Activated CD8-positive, alpha-beta memory T cell treated with anti-CD3 and anti-CD28 coated beads, Interleukin-2, amount 50 U/mL, for 24 hours (primary cell): ENCODE measurements around the gene ARTN.

Source experiments
- DNase-seq: peaks from one replicate; pipeline ENCODE4 v3.0.0-alpha.2; 2020; ENCODE audit errors: extremely low read depth

ARTN gene

DNA sequence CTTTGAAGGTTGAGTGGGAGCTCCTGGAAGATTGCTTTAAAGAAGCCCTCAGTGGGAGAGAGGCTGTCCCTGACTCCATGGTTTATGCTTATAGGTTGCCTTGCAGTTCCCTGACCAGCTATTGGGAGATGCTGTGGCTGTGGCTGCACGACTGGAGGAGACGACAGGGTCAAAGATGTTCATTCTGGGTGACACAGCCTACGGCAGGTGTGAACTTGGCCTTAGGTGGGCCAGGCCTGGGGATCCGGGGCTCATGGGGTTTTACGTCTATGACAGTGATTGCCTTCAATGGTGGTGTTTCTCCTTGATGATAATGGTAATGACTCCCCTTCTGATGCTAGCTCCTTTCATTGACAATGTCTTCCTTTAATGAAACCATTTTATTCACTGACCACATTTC, 36.9 kb downstream of the ARTN start:
- no peak for DNase-seq

DNA sequence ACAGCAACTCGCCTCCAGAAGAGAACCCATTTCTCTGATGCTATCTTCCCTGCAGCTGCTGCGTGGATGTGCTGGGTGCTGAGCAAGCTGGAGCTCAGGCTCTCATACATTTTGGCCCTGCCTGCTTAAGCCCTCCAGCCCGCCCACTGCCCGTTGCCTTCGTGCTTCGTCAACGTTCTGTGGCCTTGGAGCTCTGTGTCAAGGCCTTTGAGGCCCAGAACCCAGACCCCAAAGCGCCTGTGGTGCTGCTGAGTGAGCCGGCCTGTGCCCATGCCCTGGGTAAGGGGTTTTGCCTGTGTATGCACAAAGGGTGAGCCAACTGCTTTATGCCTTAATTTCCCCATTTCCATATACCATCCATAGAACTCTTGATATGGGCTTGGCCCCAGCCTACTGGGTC, 37.3 kb downstream of the ARTN start:
- DNase-seq = no peak

DNA sequence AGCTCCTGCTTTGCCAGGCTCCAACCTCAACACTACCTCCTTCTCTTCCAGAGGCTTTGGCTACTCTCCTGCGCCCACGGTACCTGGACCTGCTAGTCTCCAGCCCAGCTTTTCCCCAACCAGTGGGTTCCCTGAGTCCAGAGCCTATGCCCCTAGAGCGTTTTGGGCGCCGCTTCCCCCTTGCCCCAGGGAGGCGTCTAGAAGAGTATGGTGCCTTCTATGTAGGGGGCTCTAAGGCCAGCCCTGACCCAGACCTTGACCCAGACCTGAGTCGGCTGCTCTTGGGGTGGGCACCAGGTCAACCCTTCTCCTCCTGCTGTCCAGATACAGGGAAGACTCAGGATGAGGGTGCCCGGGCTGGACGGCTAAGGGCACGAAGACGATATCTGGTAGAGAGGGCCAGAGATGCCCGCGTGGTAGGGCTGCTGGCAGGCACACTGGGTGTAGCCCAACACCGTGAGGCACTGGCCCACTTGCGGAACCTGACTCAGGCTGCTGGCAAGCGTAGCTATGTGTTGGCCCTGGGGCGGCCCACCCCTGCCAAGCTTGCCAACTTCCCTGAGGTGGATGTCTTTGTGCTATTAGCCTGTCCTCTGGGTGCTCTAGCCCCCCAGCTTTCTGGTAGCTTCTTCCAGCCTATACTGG, 37.9 kb downstream of the ARTN start:
- DNase-seq = no peak

DNA sequence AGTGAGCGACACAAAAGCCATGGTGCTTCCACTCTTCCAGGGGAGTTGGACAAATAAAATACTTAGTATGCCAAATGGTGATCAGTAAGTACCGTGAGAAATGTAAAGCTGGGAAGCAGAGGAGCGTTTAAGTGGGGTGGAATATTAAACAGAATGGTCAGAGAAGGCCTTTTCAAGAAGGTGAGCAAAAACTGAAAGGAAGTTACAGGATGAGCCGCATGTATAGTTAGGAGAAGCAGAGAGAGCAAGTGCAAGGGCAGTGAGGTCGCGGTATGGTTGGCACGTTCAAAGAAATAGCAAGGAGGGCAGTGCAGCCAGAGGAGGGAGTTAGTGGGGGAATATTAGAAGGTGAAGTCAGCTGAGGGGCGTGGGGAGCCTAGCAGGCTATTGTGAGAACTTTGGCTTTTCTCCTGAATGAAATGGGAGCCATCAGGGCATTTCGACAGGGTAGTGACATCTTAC, 40.4 kb downstream of the ARTN start:
- no peak for DNase-seq

DNA sequence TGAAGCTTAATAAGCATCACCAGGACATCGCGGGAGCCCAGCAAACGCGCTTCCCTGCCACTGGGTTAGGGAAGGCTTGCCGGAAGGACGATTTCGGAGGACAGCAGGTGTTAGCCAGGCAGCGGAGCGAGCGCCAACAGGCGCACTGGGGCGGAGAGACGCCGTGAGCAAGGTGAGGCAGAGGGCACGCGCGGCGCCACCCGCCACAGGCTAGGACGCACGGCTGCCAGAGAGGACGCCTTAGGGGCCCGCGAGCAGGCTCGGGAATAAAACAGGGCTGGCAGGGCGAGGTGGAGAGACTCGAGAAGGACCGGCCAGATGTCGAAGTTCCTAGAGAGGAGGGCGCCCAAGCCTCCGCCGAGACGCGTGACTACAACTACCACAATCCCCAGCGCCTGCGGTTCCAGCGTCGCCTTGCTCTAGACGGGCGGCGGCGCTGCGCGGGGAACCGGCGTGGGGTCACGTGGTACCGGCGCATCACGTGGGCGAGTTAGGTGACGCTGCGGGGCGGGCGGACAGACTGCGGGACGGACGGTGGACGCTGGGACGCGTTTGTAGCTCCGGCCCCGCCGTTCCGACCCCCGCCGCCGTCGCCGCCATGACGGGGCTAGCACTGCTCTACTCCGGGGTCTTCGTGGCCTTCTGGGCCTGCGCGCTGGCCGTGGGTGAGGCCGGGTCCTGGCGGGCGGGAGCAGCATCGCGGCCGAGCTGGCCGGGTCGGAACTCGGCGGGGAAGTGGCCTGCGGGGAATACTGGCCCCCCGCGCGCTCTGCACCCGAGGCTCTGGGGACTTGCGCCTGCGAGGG, 41.0 kb downstream of the ARTN start, which contains the start of gene ATP6V0B:
Gene ATP6V0B (plus strand): TSS at position 518 of the 806 bp plus-strand sequence. CDS start 81 bp downstream, at position 599.
- peak; percentile 90 for DNase-seq

DNA sequence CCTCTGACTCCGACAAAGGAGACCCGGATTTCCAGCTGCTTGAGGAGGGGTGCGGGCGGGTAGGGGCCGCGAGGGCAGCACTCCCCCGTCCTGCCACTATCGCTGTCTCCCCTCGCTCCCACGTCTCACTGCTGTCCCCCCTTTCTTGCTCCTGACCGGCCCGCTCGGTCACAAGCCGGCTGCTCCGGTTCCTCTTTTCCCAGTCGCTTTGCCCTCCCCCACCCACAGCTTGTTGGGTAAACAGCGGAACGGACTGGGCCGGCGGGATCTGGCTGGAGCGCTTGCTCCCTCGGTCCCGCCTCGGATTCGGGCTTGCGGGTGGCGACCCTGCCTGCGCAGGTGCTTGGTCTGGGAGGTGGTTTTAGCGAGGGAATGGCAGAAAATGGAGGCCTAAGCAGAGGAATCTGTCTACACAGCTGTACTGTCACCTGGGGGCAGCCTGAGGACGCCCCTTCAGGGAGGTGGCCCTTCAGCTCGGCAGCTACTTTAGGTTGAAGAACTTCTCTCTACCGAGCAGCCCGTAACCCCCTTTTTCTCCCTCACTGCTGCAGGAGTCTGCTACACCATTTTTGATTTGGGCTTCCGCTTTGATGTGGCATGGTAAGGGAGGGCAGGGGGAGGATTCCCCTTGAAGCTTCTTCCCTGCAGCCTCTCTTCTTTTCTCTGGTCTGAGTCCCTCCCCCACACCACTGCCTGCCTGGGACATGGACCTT, 41.8 kb downstream of the ARTN start:
- DNase-seq = no peak

DNA sequence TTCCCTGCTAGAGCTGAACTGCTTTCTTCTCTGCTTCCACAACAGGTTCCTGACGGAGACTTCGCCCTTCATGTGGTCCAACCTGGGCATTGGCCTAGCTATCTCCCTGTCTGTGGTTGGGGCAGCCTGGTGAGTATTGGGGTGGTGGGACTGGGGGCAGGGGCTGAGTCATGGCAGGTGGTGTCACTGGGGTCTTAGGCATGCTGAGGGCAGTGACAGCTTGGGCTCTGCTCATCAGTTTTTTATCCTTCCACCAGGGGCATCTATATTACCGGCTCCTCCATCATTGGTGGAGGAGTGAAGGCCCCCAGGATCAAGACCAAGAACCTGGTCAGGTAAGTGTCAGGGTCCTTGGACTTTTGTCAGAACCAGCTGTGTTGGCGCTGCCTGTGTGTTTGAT, 42.4 kb downstream of the ARTN start:
- DNase-seq = no peak

DNA sequence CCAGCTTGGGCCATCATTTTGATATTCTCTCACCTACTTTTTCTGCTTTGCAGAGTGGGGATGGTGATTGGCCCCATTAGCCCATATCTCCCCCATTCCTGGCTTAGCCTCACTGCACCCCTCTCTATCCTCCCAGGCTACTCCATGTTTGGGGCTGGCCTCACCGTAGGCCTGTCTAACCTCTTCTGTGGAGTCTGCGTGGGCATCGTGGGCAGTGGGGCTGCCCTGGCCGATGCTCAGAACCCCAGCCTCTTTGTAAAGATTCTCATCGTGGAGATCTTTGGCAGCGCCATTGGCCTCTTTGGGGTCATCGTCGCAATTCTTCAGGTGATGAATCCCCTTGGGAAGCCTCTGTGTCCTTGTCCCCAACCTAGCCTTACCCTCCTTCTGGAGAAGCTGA, 43.3 kb downstream of the ARTN start:
- DNase-seq = no peak

DNA sequence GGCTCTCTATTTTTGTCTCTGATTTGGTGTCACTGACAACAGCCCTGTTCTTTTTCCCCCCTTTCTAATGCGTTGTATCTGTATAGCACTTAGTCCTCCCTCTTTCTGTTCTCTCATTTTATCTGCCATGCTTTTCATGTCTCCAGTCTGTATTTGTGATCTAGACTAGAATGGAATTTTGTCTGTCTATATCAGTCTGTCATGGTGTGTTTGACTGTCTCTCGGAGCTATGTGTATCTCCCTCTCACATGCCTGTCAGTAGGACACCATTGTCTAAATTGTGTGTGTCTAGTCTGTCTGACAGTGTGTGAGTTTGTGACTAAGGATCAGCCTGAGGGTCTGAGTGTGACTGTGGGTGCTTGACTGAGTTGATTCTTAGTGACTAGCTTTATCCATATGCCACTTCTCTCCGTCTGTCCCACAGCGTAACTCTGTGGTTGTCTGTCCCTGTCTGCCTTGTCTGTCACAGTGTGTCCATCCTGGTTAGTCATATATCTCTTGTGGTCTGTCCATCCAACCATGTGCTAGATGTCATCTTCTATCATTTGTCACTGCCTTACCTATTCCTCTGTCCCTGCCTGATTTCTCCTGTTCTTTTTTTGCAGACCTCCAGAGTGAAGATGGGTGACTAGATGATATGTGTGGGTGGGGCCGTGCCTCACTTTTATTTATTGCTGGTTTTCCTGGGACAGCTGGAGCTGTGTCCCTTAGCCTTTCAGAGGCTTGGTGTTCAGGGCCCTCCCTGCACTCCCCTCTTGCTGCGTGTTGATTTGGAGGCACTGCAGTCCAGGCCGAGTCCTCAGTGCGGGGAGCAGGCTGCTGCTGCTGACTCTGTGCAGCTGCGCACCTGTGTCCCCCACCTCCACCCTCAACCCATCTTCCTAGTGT, 44.0 kb downstream of the ARTN start:
- DNase-seq = no peak

DNA sequence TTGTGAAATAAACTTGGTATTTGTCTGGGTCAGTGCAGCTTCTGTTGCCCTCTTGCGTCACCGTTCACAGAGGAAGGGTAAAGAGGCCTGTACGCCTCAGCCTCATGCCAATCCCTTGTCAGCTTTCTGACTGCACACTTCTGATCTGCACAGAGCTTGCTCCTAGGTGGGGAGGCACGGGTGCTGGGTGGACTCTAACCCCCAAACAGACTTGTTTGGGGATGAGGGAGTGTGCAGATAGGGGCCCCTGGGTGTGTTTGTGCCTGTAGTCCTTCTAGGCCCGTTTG, 44.6 kb downstream of the ARTN start:
- no peak for DNase-seq

DNA sequence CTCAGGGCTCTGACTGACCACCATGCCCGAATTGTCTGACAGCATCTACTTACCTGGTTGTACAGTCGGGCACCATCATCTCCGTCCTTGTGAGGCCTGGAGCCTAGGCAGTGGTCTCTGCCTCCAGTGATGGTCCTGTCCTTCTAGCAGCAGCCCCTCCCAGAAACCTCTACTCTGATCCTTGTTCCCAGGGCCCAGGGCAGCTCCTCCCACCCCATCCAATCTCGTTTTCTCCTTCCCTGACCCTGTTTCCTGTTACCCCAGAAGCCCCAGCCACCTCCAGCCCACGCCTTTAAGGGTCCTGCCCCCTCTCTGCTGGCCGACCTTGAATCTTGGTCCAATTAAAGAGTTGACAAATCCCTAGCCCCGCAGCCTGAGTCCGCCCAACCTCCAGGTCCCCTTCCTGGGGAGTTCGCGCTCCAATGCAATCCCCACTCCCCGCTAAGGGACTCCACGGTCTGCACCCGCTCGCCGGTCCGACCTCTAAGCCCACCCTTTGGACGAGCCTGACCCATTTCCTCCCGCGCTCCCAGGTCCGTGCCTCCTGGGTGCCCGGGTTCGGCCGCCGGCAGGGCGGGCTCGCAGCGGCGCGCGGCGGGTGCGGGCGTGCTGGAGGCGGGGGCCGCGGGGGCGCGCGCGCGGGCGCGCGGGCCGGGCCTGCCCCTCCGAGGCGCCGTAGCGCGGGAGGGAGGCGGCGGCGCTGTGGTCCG, 45.1 kb downstream of the ARTN start, which contains the start of gene B4GALT2:
Gene B4GALT2 (plus strand): TSS at position 660 of the 710 bp plus-strand sequence. CDS start 1,951 bp downstream, outside the sequence.
- DNase-seq = no peak

DNA sequence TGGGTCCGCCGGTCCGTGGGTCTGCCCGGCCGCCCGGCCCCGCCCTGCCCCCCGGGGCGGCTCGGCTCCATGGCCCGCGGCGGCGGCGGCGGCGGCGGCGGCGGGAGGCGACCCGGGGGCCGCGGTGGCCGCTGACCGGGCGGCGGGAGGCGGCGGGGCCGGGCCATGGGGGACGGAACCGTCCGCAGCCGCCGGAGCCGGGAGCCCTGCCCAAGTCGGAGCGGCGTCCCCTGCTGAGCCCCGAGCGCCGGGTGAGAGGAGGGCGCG, 45.6 kb downstream of the ARTN start:
- no peak for DNase-seq

DNA sequence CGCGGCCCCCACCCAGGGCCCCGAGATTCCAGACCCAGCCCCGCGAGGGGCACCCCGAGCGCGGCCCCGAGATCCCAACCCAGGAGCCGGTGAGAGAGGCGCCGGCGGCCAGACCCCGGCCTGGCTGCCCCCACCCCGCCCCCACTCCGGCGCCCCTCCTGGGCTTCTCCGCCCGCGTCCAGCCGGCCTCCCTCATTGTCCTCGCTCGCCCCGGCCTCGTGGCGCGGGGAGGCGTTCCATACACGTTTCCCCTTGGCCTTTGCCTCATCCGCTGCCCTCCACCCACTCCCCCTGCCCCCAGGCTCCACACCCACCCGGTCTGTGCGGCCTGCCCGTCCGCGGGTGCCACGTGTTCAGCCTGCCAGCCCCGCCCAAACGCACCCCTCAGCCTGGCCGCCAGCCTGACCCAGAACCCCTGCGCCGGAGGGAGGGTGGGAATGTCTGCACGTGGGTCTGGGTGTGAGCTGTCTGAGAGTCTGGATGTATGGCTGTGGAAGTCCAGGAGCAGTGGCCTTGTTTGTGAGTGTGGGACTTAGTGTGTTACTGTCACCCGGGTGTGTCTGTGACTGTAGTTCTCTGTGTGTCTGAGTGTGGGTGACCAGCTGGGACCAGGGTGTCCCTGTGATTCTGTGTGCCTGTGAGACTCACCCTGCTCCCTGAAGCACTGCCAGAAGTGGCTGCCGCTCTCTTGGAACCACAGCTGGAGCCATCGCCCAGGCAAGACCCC, 46.1 kb downstream of the ARTN start:
- no peak for DNase-seq

DNA sequence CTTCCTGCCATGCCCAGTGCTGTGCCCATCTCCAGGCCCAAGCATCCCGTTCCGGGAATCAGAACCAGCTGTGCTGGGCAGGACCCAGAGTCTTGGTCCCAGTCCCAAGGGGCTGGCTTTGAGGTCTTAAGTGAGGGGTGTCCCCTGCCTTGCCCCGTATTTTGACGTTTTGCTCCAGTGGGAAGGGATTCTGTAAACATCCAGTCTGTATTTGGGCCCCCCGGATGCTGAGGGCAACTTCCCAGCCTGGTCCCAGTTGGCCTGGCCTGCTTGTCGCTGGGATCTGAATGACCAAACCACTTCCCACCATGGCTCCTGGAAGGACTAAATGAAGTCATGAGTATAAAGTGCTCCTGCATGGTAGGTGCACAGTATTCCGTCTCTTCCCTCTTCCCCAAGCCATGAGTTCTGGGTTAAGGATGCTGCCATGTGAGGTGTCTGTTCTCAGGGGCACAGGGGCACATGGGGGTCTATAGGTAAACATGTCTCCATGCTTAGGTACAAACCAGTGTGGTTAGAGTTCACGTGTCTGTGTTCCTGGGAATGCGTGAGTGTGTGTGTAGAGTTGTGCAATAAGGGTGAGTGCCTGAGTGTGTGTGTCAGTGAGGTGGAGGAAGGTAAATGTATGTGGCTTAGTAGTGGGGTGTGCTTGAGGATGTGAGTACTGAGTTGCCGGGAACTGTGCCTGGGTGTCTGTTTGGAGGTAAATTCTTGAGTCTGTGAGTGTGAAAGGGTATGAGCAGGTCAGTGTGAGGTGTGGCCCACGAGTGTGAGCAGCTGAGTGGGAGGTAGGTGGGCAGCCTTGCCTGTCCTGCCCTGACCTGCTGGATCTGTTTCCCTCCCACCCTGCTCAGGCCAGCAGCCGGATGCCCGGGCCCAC, 46.9 kb downstream of the ARTN start:
- no peak for DNase-seq

DNA sequence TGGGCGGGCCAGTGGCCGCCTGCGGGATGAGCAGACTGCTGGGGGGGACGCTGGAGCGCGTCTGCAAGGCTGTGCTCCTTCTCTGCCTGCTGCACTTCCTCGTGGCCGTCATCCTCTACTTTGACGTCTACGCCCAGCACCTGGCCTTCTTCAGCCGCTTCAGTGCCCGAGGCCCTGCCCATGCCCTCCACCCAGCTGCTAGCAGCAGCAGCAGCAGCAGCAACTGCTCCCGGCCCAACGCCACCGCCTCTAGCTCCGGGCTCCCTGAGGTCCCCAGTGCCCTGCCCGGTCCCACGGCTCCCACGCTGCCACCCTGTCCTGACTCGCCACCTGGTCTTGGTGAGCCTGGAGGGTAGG, 47.5 kb downstream of the ARTN start:
- no peak for DNase-seq

DNA sequence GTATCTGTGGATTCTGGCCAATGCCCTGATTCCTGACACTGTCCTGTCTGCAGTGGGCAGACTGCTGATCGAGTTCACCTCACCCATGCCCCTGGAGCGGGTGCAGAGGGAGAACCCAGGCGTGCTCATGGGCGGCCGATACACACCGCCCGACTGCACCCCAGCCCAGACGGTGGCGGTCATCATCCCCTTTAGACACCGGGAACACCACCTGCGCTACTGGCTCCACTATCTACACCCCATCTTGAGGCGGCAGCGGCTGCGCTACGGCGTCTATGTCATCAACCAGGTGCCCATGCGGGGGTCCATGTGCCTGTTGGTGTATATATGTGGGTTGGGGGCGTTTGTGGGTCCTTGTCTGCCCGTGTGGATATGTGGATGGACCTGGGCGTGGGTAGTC, 48.0 kb downstream of the ARTN start:
- no peak for DNase-seq

DNA sequence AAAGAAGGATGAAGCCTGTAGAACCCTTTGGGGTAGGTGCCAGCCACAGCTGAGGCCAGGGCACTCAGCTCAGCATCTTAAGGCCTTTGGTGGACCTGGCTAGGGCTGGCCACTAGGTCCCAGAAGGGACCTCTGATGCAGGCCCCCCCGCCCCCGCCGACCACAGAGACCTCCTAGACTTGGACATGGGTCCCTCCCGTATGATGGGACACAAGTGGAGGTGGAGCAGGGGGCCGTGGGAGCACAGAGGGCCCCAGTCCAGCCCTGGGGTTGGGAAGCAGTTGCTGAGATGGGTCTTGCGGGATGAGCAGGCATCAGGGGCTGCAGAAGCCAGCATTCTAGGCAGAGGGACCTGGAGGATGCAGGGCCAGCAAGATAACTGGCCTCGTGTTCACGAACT, 48.6 kb downstream of the ARTN start:
- DNase-seq = no peak

DNA sequence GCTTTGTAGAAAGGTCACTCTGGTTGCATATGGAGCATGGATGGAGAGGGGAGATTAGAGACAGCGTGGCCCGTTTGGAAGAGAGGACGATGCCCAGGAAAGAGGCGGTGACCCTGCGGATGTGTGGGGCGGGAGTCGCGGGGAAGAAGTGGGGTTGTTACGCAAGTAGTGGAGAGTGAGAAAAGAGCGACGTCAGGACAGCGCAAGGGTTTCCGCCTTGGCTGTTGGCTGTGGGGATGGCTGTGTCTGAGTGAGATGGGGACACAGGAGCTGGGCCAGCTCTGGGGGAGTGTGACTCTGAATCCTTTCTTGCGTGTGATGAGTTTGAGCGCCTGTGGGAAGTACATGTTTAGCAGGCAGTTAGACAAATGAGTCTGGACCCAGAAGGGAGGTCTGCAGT, 49.2 kb downstream of the ARTN start:
- no peak for DNase-seq

DNA sequence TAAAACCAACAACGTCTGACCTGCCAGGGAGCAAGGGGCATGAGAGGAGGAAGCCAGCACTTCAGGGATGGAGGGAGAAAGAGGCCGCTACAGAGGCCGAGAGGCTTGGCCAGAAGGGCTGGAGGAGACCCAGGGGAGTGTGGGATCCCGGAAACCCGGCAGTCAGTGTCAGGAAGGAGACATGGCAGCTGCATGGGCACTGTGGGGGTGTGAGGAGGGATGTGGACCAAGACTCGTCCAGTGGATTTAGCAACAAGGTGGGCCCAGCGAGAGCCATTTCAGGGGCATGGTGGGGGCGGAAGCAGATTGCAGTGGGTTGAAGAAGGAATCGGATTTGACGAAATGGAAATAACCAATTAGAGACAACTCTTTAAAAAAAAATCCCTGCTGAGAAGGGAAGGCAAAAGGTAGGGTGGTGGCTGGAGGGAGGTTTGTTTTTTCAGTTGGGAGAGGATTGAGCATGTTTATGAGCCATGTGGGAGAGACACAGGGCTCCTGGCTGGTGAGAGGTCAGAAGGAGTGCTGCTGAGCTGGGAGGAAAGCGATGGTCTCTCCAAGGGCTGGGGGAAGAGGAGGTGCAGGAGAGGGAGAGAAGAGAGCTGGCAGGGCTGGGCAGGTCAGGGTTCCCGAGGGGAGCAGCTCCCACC, 49.8 kb downstream of the ARTN start:
- DNase-seq = no peak
